MCF 10A (cell line): ENCODE results near the gene PRMT7. TPM values are rescaled to one million over a fixed set of nuclear protein-coding genes. Genes with fewer than 3 reads are reported as not detected.

Experiments used
- BruUV-seq: library from RNA; stranded (reverse); fragments of 400-500 nt; replicated peaks from 2 replicates; lab custom pipeline; 2021; lab: Mats Ljungman, UMichigan
- CTCF ChIA-PET: fragments of 300-600 bp; sonication (Branson Sonifier 250); formaldehyde crosslinking; extraction: SDS; loops from one replicate; lab custom pipeline; 2021; ENCODE audit warnings: antibody characterized with exemption, inconsistent platforms; lab: Yijun Ruan, JAX
- POLR2A ChIA-PET: fragments of 300-600, 350-650 bp; sonication (Branson Sonifier 250); formaldehyde crosslinking; extraction: SDS; loops from one replicate; lab custom pipeline; 2020; ENCODE audit warnings: antibody characterized with exemption, inconsistent platforms; lab: Yijun Ruan, JAX
- DNase-seq: peaks from one replicate; pipeline ENCODE4 v3.0.0-alpha.2; 2018; ENCODE audit not compliant: unreplicated experiment
- H3K27ac Mint-ChIP-seq: one replicate; pipeline ENCODE4 v1.8.0; 2022; ENCODE audit warnings: mild to moderate bottlenecking, low read depth, mixed read lengths; ENCODE audit not compliant: unreplicated experiment
- H3K27me3 Mint-ChIP-seq: one replicate; pipeline ENCODE4 v1.8.0; 2022; ENCODE audit warnings: mixed read lengths; ENCODE audit not compliant: insufficient read depth, unreplicated experiment
- H3K36me3 Mint-ChIP-seq: one replicate; pipeline ENCODE4 v1.8.0; 2022; ENCODE audit warnings: mild to moderate bottlenecking, moderate library complexity, mixed read lengths; ENCODE audit not compliant: insufficient read depth, unreplicated experiment
- H3K4me1 Mint-ChIP-seq: one replicate; pipeline ENCODE4 v1.8.0; 2022; ENCODE audit warnings: mixed read lengths; ENCODE audit not compliant: insufficient read depth, unreplicated experiment
- H3K4me3 Mint-ChIP-seq: one replicate; pipeline ENCODE4 v1.8.0; 2022; ENCODE audit warnings: mild to moderate bottlenecking, moderate library complexity, mixed read lengths; ENCODE audit not compliant: unreplicated experiment
- H3K9me3 Mint-ChIP-seq: one replicate; pipeline ENCODE4 v1.8.0; 2022; ENCODE audit warnings: mixed read lengths; ENCODE audit not compliant: unreplicated experiment
- CTCF ChIP-seq: fragments of 200-600 bp; IDR thresholded peaks from one replicate; pipeline ENCODE4 v1.8.0; 2022; ENCODE audit warnings: antibody characterized with exemption, mild to moderate bottlenecking; ENCODE audit not compliant: unreplicated experiment
- intact Hi-C: fragments of 100-400 bp; cut with micrococcal nuclease; formaldehyde crosslinking; loops from 2 replicates; pipeline ENCODE4 v1.14.1; 2022
- total RNA-seq: library from RNA; stranded (reverse); gene quantifications from 2 replicates; pipeline ENCODE4 v1.2.3, GENCODE V29; 2022

The PRMT7 gene
- total RNA-seq, 1 experiment from 2014 or later = 33.2 TPM

- DNase-seq = no peak
- Mint-ChIP-seq H3K36me3 (peaks cover 91% of the 10 kb centered on the region), H3K27me3 (no peaks in the 10 kb centered on the region), H3K4me1 (peaks cover 3% of the 10 kb centered on the region), H3K27ac (peak overlapping the region; percentile 39), H3K9me3 (no peaks in the 10 kb centered on the region), H3K4me3 (no peak overlapping the region)
- BruUV-seq = no TSS peak
- intact Hi-C loops = no loop called here
- no peak for TF ChIP-seq CTCF
- ChIA-PET CTCF (interaction anchor here (0.7 to 3.8 kb wide), 3 partner anchors 10 to 36 kb away, joined by 4 to 67 read pairs (median 12); partner anchors contain the start of gene SLC7A6), POLR2A (interaction anchor here (0.7 to 8.2 kb wide), 8 partner anchors 9 to 1465 kb away, joined by 4 to 92 read pairs (median 16); partner anchors contain the start of genes ESRP2, PRMT7, SLC7A6 and SLC7A6OS)
Measured at GRCh38 chr16:68298312-68298711, 12.5 kb upstream of the PRMT7 start.

GRCh38 chr16:68298907-68299561 lies 11.8 kb upstream of the PRMT7 start:
- no TSS peak for BruUV-seq
- peak overlapping the region; percentile 39 for H3K27ac Mint-ChIP-seq
- no peaks in the 10 kb centered on the region for H3K9me3 Mint-ChIP-seq
- H3K27me3 Mint-ChIP-seq = no peaks in the 10 kb centered on the region
- intact Hi-C loops = no loop called here
- H3K36me3 Mint-ChIP-seq = peaks cover 94% of the 10 kb centered on the region
- peak; percentile 50 for DNase-seq
- TF ChIP-seq CTCF = no peak
- no peaks in the 10 kb centered on the region for H3K4me1 Mint-ChIP-seq
- CTCF ChIA-PET = interaction anchor here (0.6 to 3.8 kb wide), 6 partner anchors 9 to 134 kb away, joined by 3 to 67 read pairs (median 6); partner anchors contain the start of gene SLC7A6
- H3K4me3 Mint-ChIP-seq = no peak overlapping the region
- POLR2A ChIA-PET = interaction anchor here (0.7 to 8.2 kb wide), 9 partner anchors 10 to 1466 kb away, joined by 4 to 92 read pairs (median 15); partner anchors contain the start of genes ESRP2, PRMT7, SLC7A6 and SLC7A6OS

GRCh38 chr16:68299571-68300453 lies 11.0 kb upstream of the PRMT7 start:
- intact Hi-C loops = no loop called here
- H3K27ac Mint-ChIP-seq = peak overlapping the region; percentile 39

More at GRCh38 chr16:68299571-68300453, 11.0 kb upstream of the PRMT7 start:
- no peak overlapping the region for H3K4me3 Mint-ChIP-seq
- no peak for DNase-seq
- BruUV-seq = no TSS peak
- H3K4me1 Mint-ChIP-seq = no peaks in the 10 kb centered on the region
- H3K36me3 Mint-ChIP-seq = peaks cover 97% of the 10 kb centered on the region
- CTCF ChIA-PET = interaction anchor here (0.6 to 3.8 kb wide), 11 partner anchors 9 to 221 kb away, joined by 3 to 67 read pairs (median 4); partner anchors contain the start of genes PRMT7, SLC7A6 and SLC7A6OS
- no peaks in the 10 kb centered on the region for H3K9me3 Mint-ChIP-seq
- POLR2A ChIA-PET = interaction anchor here (0.7 to 8.2 kb wide), 11 partner anchors 11 to 63 kb away, joined by 3 to 92 read pairs (median 11); partner anchors contain the start of genes ESRP2, PRMT7, SLC7A6 and SLC7A6OS
- TF ChIP-seq CTCF = no peak
- no peaks in the 10 kb centered on the region for H3K27me3 Mint-ChIP-seq
